Mucosa of descending colon (tissue), 3 donors: Measurements from ENCODE around the gene ITPK1. TPM values are rescaled to one million over a fixed set of nuclear protein-coding genes. Genes with fewer than 3 reads are reported as not detected.

Experiments used
- ATAC-seq: fragments of 200-7000 bp; cut with Tn5 transposase; one replicate; pipeline ENCODE4 v1.9.1; 2020; ENCODE audit warnings: mild to moderate bottlenecking, moderate library complexity
- DNase-seq, 3 donors: peaks; one replicate each; pipeline ENCODE4 v3.0.0-alpha.2; 2020
- H3K36me3 ChIP-seq: fragments of 200-600 bp; one replicate; pipeline ENCODE4 v1.8.0; 2021; ENCODE audit warnings: low read depth, mild to moderate bottlenecking
- H3K4me1 ChIP-seq: fragments of 200-600 bp; one replicate; pipeline ENCODE4 v1.8.0; 2021; ENCODE audit warnings: low read depth, mild to moderate bottlenecking
- H3K4me3 ChIP-seq: fragments of 200-600 bp; one replicate; pipeline ENCODE4 v1.8.0; 2021; ENCODE audit warnings: mild to moderate bottlenecking
- H3K9me3 ChIP-seq: fragments of 200-600 bp; one replicate; pipeline ENCODE4 v1.8.0; 2021; ENCODE audit warnings: mild to moderate bottlenecking
- intact Hi-C, 2 donors: fragments of 100-400 bp; cut with DNase I in 1 of 2; cut with micrococcal nuclease in 1 of 2; formaldehyde crosslinking; loops; one replicate each; pipeline versions ENCODE4 v1.11.0 to v1.11.1; 2022; cut with DNase I, micrococcal nuclease
- total RNA-seq, 3 donors: library from RNA; stranded (reverse); fragmentation: NEBNext Ultra II Directional in 2 of 3; extraction: Animal tissue kit (Norgen Biotek cat#: 25700) in 2 of 3; gene quantifications; one replicate each; pipeline versions ENCODE4 v1.2.1 to v1.2.4, GENCODE V29; 2021 to 2023
- TF ChIP-seq, protein P1 (sequence below): fragments of 200-600 bp; IDR thresholded peaks from one replicate; pipeline ENCODE4 v1.8.0; 2022; ENCODE audit warnings: antibody characterized with exemption, mild to moderate bottlenecking
- donor health status: DM: no; HTN: no; CAD: no; lungs with moderate emphysema.
- donor health status: DM: no; HTN: no; CAD: no.
- donor health status: DM: no; HTN: yes; CAD: no.

ITPK1 gene
- total RNA-seq, 3 donors from 2014 or later = 134 to 165 (median 152) TPM

DNA sequence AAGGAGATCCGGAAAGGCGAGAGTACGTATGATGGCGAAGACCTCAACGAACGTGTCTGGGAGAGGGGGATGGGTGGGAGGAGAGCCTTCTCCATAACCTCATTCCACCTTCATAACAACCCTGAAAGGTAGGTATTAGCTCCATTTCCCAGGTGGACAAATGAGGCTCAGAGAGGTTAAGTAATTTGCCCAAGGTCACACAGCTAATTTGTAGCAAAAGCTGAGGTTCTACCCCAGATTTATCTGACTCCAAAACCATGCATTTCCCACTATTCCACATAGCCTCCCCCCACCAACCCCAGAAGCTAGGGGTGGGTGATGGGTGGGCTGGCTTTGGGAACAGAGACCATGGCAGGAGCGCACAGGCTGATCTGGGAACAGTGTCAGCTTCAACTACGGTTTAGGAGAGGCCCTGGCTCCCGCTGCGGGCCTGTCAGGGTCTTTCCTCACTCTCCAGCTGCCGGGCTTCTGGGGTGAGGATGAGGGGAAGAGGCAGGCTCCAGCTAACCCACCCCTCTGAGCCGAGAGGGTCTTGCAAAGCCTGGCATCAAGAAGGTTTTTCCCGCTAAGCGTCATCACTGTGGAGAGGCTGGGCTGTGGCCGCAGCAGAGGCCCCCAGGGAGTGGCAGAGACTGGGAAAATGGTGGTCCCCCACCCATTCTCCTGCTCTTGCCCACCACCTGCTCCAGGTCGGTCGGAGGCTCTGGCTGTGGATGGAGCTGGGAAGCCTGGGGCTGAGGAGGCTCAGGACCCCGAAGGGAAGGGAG is 183.9 kb downstream of the ITPK1 start:
- Histone ChIP-seq H3K36me3 (no peaks in the 10 kb centered on the region), H3K4me1 (no peaks in the 10 kb centered on the region), H3K9me3 (no peaks in the 10 kb centered on the region), H3K4me3 (no peak overlapping the region)
- ATAC-seq (no peak), DNase-seq (no peak)
- TF ChIP-seq, protein P1, sequence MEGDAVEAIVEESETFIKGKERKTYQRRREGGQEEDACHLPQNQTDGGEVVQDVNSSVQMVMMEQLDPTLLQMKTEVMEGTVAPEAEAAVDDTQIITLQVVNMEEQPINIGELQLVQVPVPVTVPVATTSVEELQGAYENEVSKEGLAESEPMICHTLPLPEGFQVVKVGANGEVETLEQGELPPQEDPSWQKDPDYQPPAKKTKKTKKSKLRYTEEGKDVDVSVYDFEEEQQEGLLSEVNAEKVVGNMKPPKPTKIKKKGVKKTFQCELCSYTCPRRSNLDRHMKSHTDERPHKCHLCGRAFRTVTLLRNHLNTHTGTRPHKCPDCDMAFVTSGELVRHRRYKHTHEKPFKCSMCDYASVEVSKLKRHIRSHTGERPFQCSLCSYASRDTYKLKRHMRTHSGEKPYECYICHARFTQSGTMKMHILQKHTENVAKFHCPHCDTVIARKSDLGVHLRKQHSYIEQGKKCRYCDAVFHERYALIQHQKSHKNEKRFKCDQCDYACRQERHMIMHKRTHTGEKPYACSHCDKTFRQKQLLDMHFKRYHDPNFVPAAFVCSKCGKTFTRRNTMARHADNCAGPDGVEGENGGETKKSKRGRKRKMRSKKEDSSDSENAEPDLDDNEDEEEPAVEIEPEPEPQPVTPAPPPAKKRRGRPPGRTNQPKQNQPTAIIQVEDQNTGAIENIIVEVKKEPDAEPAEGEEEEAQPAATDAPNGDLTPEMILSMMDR = no peak
- intact Hi-C loops = no loop called here

DNA sequence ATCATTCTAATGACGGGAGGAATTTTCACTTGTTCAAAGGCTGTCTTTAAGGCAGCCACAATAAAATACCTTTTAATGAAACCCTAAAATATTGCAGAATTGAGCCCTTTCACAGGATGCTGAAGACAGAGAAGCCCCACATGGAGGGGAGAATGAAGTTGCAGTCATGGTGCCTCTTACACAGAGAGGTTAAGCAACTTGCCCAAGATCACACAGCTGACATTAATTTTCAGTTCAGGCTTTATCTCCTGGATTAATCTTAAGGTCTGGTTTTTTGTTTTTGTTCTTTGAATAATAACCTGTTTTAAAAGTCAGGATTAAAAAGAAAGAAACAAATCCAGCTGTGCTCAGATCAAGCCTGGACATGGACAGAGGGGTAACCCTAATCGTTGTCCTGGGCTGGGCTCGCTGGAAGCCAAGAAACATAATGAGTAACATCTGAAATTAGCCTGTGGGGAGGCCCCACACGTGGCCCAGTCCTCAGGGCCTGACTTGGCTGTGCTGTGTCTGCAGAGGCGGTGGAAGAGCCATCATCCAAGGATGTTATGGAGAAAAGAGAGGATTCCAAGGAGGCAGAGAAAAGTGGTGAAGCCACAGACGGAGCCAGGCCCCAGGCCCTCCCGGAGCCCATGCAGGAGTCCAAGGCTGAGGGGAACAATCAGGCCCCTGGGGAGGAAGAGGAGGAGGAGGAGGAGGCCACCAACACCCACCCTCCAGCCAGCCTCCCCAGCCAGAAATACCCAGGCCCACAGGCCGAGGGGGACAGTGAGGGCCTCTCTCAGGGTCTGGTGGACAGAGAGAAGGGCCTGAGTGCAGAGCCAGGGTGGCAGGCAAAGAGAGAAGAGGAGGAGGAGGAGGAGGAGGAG is 184.8 kb downstream of the ITPK1 start:
- no peaks in the 10 kb centered on the region for H3K36me3 ChIP-seq
- intact Hi-C loops = no loop called here
- H3K4me1 ChIP-seq = no peaks in the 10 kb centered on the region
- no peaks in the 10 kb centered on the region for H3K9me3 ChIP-seq
- no peak overlapping the region for H3K4me3 ChIP-seq
- TF ChIP-seq, protein P1 = no peak
- ATAC-seq = no peak
- DNase-seq = no peak

DNA sequence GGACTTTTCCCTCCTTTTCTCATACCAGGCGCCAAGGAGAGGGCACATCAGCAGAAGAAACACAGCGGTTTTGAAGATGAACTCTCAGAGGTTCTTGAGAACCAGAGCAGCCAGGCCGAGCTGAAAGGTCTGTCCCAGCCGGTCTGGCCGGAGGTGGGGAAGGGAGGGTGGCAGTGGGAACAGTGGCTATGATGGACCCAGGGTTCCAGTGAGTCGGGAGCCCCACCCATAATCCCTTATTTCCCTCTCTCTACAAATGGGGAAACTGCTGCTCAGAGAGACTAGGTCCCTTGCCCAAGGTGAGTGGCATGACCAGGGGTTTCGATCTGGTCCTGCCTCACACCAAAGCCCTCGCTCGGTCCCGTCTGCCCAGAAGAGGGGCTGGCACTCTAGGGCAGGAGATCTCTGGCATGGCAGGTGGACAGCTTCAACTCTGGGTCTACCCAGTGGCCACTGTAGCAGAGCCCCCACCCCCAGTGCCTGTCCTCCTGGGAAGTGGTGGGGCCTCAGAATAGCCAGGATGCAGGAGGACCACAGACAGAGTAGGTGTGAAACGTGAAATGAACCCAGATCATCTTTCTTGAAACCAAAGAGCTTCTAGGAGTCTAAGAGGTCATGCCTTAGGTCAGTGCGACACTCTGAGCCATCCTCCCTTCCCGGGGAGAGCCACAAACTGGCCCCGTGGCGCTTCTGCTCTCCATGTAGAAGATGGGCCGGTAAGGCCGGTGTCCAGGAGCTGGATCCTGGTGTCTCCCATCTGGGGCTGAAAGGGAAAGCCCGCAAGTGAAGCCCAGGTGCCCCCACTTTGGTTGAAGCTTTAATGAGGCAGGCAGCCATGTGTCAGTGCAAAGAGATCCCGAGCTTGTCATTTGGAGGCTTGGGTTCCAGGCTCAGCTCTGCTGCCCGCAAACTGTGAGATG is 185.8 kb downstream of the ITPK1 start:
- no peaks in the 10 kb centered on the region for H3K4me1 ChIP-seq
- no peak overlapping the region for H3K4me3 ChIP-seq
- ATAC-seq (no peak), DNase-seq (no peak)
- intact Hi-C loops = no loop called here
- H3K36me3 ChIP-seq = no peaks in the 10 kb centered on the region
- H3K9me3 ChIP-seq = no peaks in the 10 kb centered on the region
- TF ChIP-seq, protein P1 = no peak

DNA sequence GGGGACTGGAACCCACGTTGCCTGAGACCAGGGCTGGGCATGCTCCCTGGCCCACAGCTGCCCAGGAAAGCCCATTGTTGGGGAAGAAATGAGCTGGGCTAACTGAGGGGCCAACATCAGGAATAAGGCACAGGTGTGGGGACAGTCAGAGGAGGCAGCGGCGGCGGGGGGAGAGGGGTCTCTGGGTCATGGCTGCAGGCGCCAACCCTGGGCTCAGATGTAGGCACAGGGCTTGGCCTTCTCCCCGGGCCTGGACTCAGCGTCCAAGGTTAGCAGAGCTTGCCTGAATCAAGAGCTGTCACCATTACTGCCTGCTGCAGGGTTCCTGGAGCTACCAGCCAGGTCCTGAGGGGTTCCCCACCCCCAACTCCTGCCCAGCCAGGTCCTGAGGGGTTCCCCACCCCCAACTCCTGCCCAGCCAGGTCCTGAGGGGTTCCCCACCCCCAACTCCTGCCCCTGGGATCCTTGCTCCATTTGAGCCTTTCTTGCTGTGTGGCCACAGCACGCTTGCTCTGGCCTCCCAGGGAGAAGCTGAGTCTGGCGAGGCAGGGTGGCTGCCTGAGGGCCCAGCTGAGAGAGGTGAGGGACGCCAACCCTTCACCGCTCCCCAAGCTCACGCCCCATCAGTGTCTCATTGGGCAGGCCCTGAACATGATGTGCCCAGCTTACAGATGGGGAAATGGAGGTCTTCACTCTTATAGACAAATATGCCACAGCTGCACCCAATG is 186.6 kb downstream of the ITPK1 start:
- no peaks in the 10 kb centered on the region for H3K4me1 ChIP-seq
- ATAC-seq = no peak
- no peak overlapping the region for H3K4me3 ChIP-seq
- TF ChIP-seq, protein P1 = no peak
- DNase-seq = no peak
- H3K9me3 ChIP-seq = no peaks in the 10 kb centered on the region
- intact Hi-C loops = no loop called here
- H3K36me3 ChIP-seq = no peaks in the 10 kb centered on the region

DNA sequence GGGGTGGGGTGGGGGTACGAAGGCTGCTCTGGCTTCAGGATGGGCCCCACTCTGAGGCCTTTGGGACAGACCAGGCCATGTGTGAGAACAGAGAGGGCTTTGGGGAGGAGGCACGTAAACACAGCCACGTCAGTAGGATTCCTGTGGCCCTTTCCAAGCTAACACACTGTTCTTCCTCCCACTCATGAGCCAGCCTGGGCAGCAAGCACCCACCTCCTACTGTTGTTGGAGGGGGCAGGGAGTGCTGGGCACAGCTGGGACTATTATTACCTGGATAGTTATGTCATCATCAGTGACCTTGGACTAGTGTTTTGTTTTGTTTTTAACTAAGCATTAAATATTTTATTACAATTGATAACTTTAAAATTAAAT is 187.5 kb downstream of the ITPK1 start:
- intact Hi-C loops = no loop called here
- H3K36me3 ChIP-seq = no peaks in the 10 kb centered on the region
- no peaks in the 10 kb centered on the region for H3K9me3 ChIP-seq
- no peak for ATAC-seq
- H3K4me1 ChIP-seq = no peaks in the 10 kb centered on the region
- no peak for DNase-seq
- no peak overlapping the region for H3K4me3 ChIP-seq
- TF ChIP-seq, protein P1 = no peak
